Stimulated activated CD4-positive, alpha-beta T cell treated with anti-CD3 and anti-CD28 coated beads, Interleukin-12 subunit alpha, Interleukin-12 subunit beta, amount 100 ng/mL, for 4 hours (primary cell): ENCODE results near the gene CAMTA1.

ENCODE experiments used
- DNase-seq: peaks from one replicate; pipeline ENCODE4 v3.0.0-alpha.2; 2020

Gene CAMTA1

GRCh38 chr1:7473223-7474142, 688.2 kb downstream of the CAMTA1 start:
- no peak for DNase-seq

- DNase-seq, result no peak
Measured at GRCh38 chr1:7474143-7474490, 688.9 kb downstream of the CAMTA1 start.

- no peak for DNase-seq
Measured at GRCh38 chr1:7474786-7475502, 689.7 kb downstream of the CAMTA1 start.

- no peak for DNase-seq
Measured at GRCh38 chr1:7475691-7476090, 690.4 kb downstream of the CAMTA1 start.

GRCh38 chr1:7476402-7476801, 691.1 kb downstream of the CAMTA1 start:
- no peak for DNase-seq

GRCh38 chr1:7476861-7477547, 691.8 kb downstream of the CAMTA1 start:
- no peak for DNase-seq

GRCh38 chr1:7477593-7477992, 692.3 kb downstream of the CAMTA1 start:
- no peak for DNase-seq

GRCh38 chr1:7478142-7478790, 693.0 kb downstream of the CAMTA1 start:
- no peak for DNase-seq

- no peak for DNase-seq
Measured at GRCh38 chr1:7478809-7479499, 693.7 kb downstream of the CAMTA1 start.

GRCh38 chr1:7479571-7479970, 694.3 kb downstream of the CAMTA1 start:
- DNase-seq, result no peak

GRCh38 chr1:7481194-7481593, 695.9 kb downstream of the CAMTA1 start:
- no peak for DNase-seq

GRCh38 chr1:7482077-7482476, 696.8 kb downstream of the CAMTA1 start:
- no peak for DNase-seq

- no peak for DNase-seq
Measured at GRCh38 chr1:7482772-7483495, 697.7 kb downstream of the CAMTA1 start.

- DNase-seq, result no peak
Measured at GRCh38 chr1:7483634-7484383, 698.6 kb downstream of the CAMTA1 start.

- DNase-seq, result no peak
Measured at GRCh38 chr1:7485086-7485780, 700.0 kb downstream of the CAMTA1 start.

- no peak for DNase-seq
Measured at GRCh38 chr1:7485826-7486225, 700.6 kb downstream of the CAMTA1 start.

GRCh38 chr1:7487766-7488474, 702.7 kb downstream of the CAMTA1 start:
- DNase-seq, result no peak

GRCh38 chr1:7488475-7488842, 703.2 kb downstream of the CAMTA1 start:
- DNase-seq, result no peak

GRCh38 chr1:7489586-7489985, 704.3 kb downstream of the CAMTA1 start:
- no peak for DNase-seq

- DNase-seq, result no peak
Measured at GRCh38 chr1:7490576-7490975, 705.3 kb downstream of the CAMTA1 start.
